Memory B cell (primary cell): ENCODE results near the gene ACTN4.
A peak's percentile ranks its signal among the peaks of the same experiment; 100 is the strongest.

Source experiments
- ATAC-seq: fragments of 150-1000 bp; cut with Tn5 transposase; 2 replicates; pipeline ENCODE4 v1.10.0; 2021; ENCODE audit warnings: low read depth, mild to moderate bottlenecking, moderate library complexity
- DNase-seq, 2 donors: peaks; one replicate each; pipeline ENCODE4 v3.0.0; 2022; ENCODE audit warnings: low spot score in 2 of 2
- H3K27ac Mint-ChIP-seq: one replicate; pipeline ENCODE4 v1.8.0; 2022; ENCODE audit warnings: mild to moderate bottlenecking, moderate library complexity, mixed read lengths
- H3K27me3 Mint-ChIP-seq: one replicate; pipeline ENCODE4 v1.8.0; 2022; ENCODE audit warnings: mixed read lengths
- H3K36me3 Mint-ChIP-seq: one replicate; pipeline ENCODE4 v1.8.0; 2022; ENCODE audit warnings: mild to moderate bottlenecking, mixed read lengths
- H3K4me1 Mint-ChIP-seq: one replicate; pipeline ENCODE4 v1.8.0; 2022; ENCODE audit warnings: mixed read lengths
- H3K4me3 Mint-ChIP-seq: one replicate; pipeline ENCODE4 v1.8.0; 2022; ENCODE audit warnings: mild to moderate bottlenecking, moderate library complexity, mixed read lengths
- H3K9me3 Mint-ChIP-seq: one replicate; pipeline ENCODE4 v1.8.0; 2022; ENCODE audit warnings: mixed read lengths

The ACTN4 gene

GRCh38 chr19:38717051-38717450, 69.6 kb downstream of the ACTN4 start:
- H3K4me1 Mint-ChIP-seq, result no peaks in the 10 kb centered on the region
- no peaks in the 10 kb centered on the region for H3K27me3 Mint-ChIP-seq

GRCh38 chr19:38717855-38718254, 70.4 kb downstream of the ACTN4 start:
- H3K27me3 Mint-ChIP-seq, result no peaks in the 10 kb centered on the region
- ATAC-seq (no peak), DNase-seq (no peak)
- H3K4me3 Mint-ChIP-seq, result no peak overlapping the region
- no peaks in the 10 kb centered on the region for H3K4me1 Mint-ChIP-seq
- peaks cover 8% of the 10 kb centered on the region for H3K36me3 Mint-ChIP-seq
- H3K9me3 Mint-ChIP-seq, result no peaks in the 10 kb centered on the region
- H3K27ac Mint-ChIP-seq, result no peak overlapping the region

More at GRCh38 chr19:38717051-38717450, 69.6 kb downstream of the ACTN4 start:
- no peaks in the 10 kb centered on the region for H3K9me3 Mint-ChIP-seq
- no peak overlapping the region for H3K4me3 Mint-ChIP-seq
- ATAC-seq (no peak), DNase-seq (no peak)
- no peak overlapping the region for H3K27ac Mint-ChIP-seq
- peaks cover 8% of the 10 kb centered on the region for H3K36me3 Mint-ChIP-seq

- ATAC-seq (no peak), DNase-seq (no peak)
- Mint-ChIP-seq H3K4me1 (no peaks in the 10 kb centered on the region), H3K27me3 (no peaks in the 10 kb centered on the region), H3K4me3 (no peak overlapping the region), H3K36me3 (peaks cover 4% of the 10 kb centered on the region), H3K9me3 (no peaks in the 10 kb centered on the region), H3K27ac (no peak overlapping the region)
These were observed 71.5 kb downstream of the ACTN4 start for GRCh38 chr19:38718747-38719543.

- DNase-seq (no peak), ATAC-seq (no peak)
- H3K9me3 Mint-ChIP-seq, result no peaks in the 10 kb centered on the region
- H3K27ac Mint-ChIP-seq, result no peak overlapping the region
- H3K36me3 Mint-ChIP-seq, result peaks cover 2% of the 10 kb centered on the region
- no peaks in the 10 kb centered on the region for H3K4me1 Mint-ChIP-seq
- H3K27me3 Mint-ChIP-seq, result no peaks in the 10 kb centered on the region
- no peak overlapping the region for H3K4me3 Mint-ChIP-seq
These were observed 72.5 kb downstream of the ACTN4 start for GRCh38 chr19:38719761-38720558.

- Mint-ChIP-seq H3K36me3 (peaks cover 2% of the 10 kb centered on the region), H3K27ac (peak overlapping the region; percentile 31), H3K4me1 (no peaks in the 10 kb centered on the region), H3K4me3 (no peak overlapping the region), H3K9me3 (no peaks in the 10 kb centered on the region), H3K27me3 (no peaks in the 10 kb centered on the region)
- peak; percentile 37 for ATAC-seq
- no peak for DNase-seq
These were observed 73.2 kb downstream of the ACTN4 start for GRCh38 chr19:38720559-38721236.

GRCh38 chr19:38721496-38721895, 74.0 kb downstream of the ACTN4 start:
- H3K9me3 Mint-ChIP-seq, result no peaks in the 10 kb centered on the region
- H3K27me3 Mint-ChIP-seq, result no peaks in the 10 kb centered on the region
- DNase-seq (no peak), ATAC-seq (no peak)
- no peak overlapping the region for H3K4me3 Mint-ChIP-seq
- H3K36me3 Mint-ChIP-seq, result peaks cover 2% of the 10 kb centered on the region
- peak overlapping the region; percentile 31 for H3K27ac Mint-ChIP-seq
- H3K4me1 Mint-ChIP-seq, result no peaks in the 10 kb centered on the region

GRCh38 chr19:38721979-38722773, 74.7 kb downstream of the ACTN4 start:
- Mint-ChIP-seq H3K36me3 (peaks cover 2% of the 10 kb centered on the region), H3K4me3 (no peak overlapping the region), H3K27ac (no peak overlapping the region), H3K9me3 (no peaks in the 10 kb centered on the region), H3K27me3 (no peaks in the 10 kb centered on the region), H3K4me1 (no peaks in the 10 kb centered on the region)
- ATAC-seq (no peak), DNase-seq (no peak)

GRCh38 chr19:38722947-38723605, 75.6 kb downstream of the ACTN4 start:
- no peak overlapping the region for H3K27ac Mint-ChIP-seq
- DNase-seq, result no peak
- no peak for ATAC-seq
- no peaks in the 10 kb centered on the region for H3K27me3 Mint-ChIP-seq
- no peak overlapping the region for H3K4me3 Mint-ChIP-seq
- H3K4me1 Mint-ChIP-seq, result peaks cover 2% of the 10 kb centered on the region
- no peaks in the 10 kb centered on the region for H3K9me3 Mint-ChIP-seq
- peaks cover 6% of the 10 kb centered on the region for H3K36me3 Mint-ChIP-seq

- ATAC-seq (no peak), DNase-seq (no peak)
- no peak overlapping the region for H3K27ac Mint-ChIP-seq
- H3K4me3 Mint-ChIP-seq, result no peak overlapping the region
- no peaks in the 10 kb centered on the region for H3K27me3 Mint-ChIP-seq
- peaks cover 10% of the 10 kb centered on the region for H3K36me3 Mint-ChIP-seq
- H3K4me1 Mint-ChIP-seq, result peaks cover 3% of the 10 kb centered on the region
- H3K9me3 Mint-ChIP-seq, result no peaks in the 10 kb centered on the region
These were observed 76.1 kb downstream of the ACTN4 start for GRCh38 chr19:38723606-38723965.

- peaks cover 3% of the 10 kb centered on the region for H3K4me1 Mint-ChIP-seq
- H3K27me3 Mint-ChIP-seq, result no peaks in the 10 kb centered on the region
- DNase-seq (no peak), ATAC-seq (no peak)
- H3K4me3 Mint-ChIP-seq, result no peak overlapping the region
- no peaks in the 10 kb centered on the region for H3K9me3 Mint-ChIP-seq
- peaks cover 11% of the 10 kb centered on the region for H3K36me3 Mint-ChIP-seq
- no peak overlapping the region for H3K27ac Mint-ChIP-seq
These were observed 76.8 kb downstream of the ACTN4 start for GRCh38 chr19:38723990-38724854.

- Mint-ChIP-seq H3K9me3 (no peaks in the 10 kb centered on the region), H3K36me3 (peaks cover 17% of the 10 kb centered on the region)
These were observed 78.2 kb downstream of the ACTN4 start for GRCh38 chr19:38725469-38726283.

GRCh38 chr19:38726284-38726673, 78.8 kb downstream of the ACTN4 start:
- DNase-seq, result no peak
- no peaks in the 10 kb centered on the region for H3K9me3 Mint-ChIP-seq
- no peak overlapping the region for H3K4me3 Mint-ChIP-seq
- peaks cover 17% of the 10 kb centered on the region for H3K36me3 Mint-ChIP-seq
- H3K27ac Mint-ChIP-seq, result peak overlapping the region; percentile 31
- ATAC-seq, result no peak
- H3K27me3 Mint-ChIP-seq, result no peaks in the 10 kb centered on the region
- H3K4me1 Mint-ChIP-seq, result peaks cover 8% of the 10 kb centered on the region

More at GRCh38 chr19:38725469-38726283, 78.2 kb downstream of the ACTN4 start:
- Mint-ChIP-seq H3K4me1 (peaks cover 8% of the 10 kb centered on the region), H3K27ac (peak overlapping the region; percentile 31), H3K4me3 (no peak overlapping the region), H3K27me3 (no peaks in the 10 kb centered on the region)
- ATAC-seq (no peak), DNase-seq (no peak)
